ENCODE measurements around the gene TBX18.
A peak's percentile ranks its signal among the peaks of the same experiment; 100 is the strongest.

TBX18 gene

GRCh38 chr6:84731901-84732300 is 32.5 kb downstream of the TBX18 start (continued):
- no peak for TF ChIP-seq INSM2 (tag by site-specific recombination; IDR thresholded peaks at IDR 0.05)
- no peak for TF ChIP-seq ZNF529 (tag by site-specific recombination; IDR thresholded peaks at IDR 0.05; ENCODE audit: insufficient replicate concordance)

GRCh38 chr6:84731401-84731800 is 33.0 kb downstream of the TBX18 start:
- TF ChIP-seq ZNF629 (tag by site-specific recombination; IDR thresholded peaks at IDR 0.05) (no peak), ZBTB10 (tag by site-specific recombination; IDR thresholded peaks at IDR 0.05) (no peak), ZBTB44 (tag by site-specific recombination; IDR thresholded peaks at IDR 0.05) (no peak), ZBTB7A (tag by site-specific recombination; IDR thresholded peaks at IDR 0.05; ENCODE audit: low read depth) (no peak)
- Histone ChIP-seq H3K27ac (ENCODE audit: extremely low read depth, low read depth, low read length) (no peak overlapping the region), H3K36me3 (ENCODE audit: control insufficient read depth in 2 of 2, insufficient read depth in 1 of 2, low read length in 2 of 2) (peaks cover 8 to 25% of the 10 kb centered on the region in 2 experiments), H3K9me3 (ENCODE audit: control insufficient read depth, insufficient read depth, low read depth, low read length) (no peaks in the 10 kb centered on the region), H3K4me1 (ENCODE audit: control insufficient read depth, insufficient read depth, low read length) (no peaks in the 10 kb centered on the region), H3K4me3 (ENCODE audit: low read depth, low read length) (no peak overlapping the region)
- POLR2A ChIA-PET = interaction anchor here (1.0 kb wide), 1 partner anchor 38 kb away, joined by 3 read pairs; no protein-coding TSS in a partner anchor
- CTCF ChIA-PET = interaction anchor here (0.6 to 0.7 kb wide), 2 partner anchors 25 to 1036 kb away, joined by 3 to 4 read pairs; no protein-coding TSS in a partner anchor

GRCh38 chr6:84728602-84729001 is 35.8 kb downstream of the TBX18 start:
- no peaks in the 10 kb centered on the region for H3K9me3 ChIP-seq (ENCODE audit: control insufficient read depth, insufficient read depth, low read depth, low read length)
- TF ChIP-seq TRIM28 (IDR thresholded peaks at IDR 0.05; ENCODE audit: borderline replicate concordance, low read length) = no peak
- 0 out of 2 replicates have a peak, but pooled peaks have one; percentile 7 for TF ChIP-seq ZNF654 (tag by site-specific recombination; IDR thresholded peaks at IDR 0.05; ENCODE audit: low read depth)
- H3K4me3 ChIP-seq (ENCODE audit: low read depth, low read length) = no peak overlapping the region
- H3K27ac ChIP-seq (ENCODE audit: extremely low read depth, low read depth, low read length) = no peak overlapping the region
- CTCF ChIA-PET = interaction anchor here (0.5 to 1.6 kb wide), 15 partner anchors 9 to 595 kb away, joined by 3 to 5 read pairs (median 4); no protein-coding TSS in a partner anchor
- POLR2A ChIA-PET = interaction anchor here (1.4 to 1.6 kb wide), 2 partner anchors 36 to 950 kb away, joined by 4 to 5 read pairs; partner anchors contain the start of gene TBX18
- H3K4me1 ChIP-seq (ENCODE audit: control insufficient read depth, insufficient read depth, low read length) = no peaks in the 10 kb centered on the region
- H3K36me3 ChIP-seq (ENCODE audit: control insufficient read depth in 2 of 2, insufficient read depth in 1 of 2, low read length in 2 of 2) = peaks cover 0 to 11% of the 10 kb centered on the region in 2 experiments

GRCh38 chr6:84719152-84719551 is 45.2 kb downstream of the TBX18 start:
- Histone ChIP-seq H3K4me1 (ENCODE audit: control insufficient read depth, insufficient read depth, low read length) (no peaks in the 10 kb centered on the region), H3K27ac (ENCODE audit: extremely low read depth, low read depth, low read length) (no peak overlapping the region), H3K36me3 (ENCODE audit: control insufficient read depth in 2 of 2, insufficient read depth in 1 of 2, low read length in 2 of 2) (no peaks in the 10 kb centered on the region), H3K4me3 (ENCODE audit: low read depth, low read length) (no peak overlapping the region), H3K9me3 (ENCODE audit: control insufficient read depth, insufficient read depth, low read depth, low read length) (no peaks in the 10 kb centered on the region)
- ChIA-PET POLR2A (no interaction called here), CTCF (interaction anchor here (0.7 kb wide), 1 partner anchor 227 kb away, joined by 3 read pairs; no protein-coding TSS in a partner anchor)
- TF ChIP-seq ZNF596 (tag by site-specific recombination; IDR thresholded peaks at IDR 0.05) (peak; percentile 96), PRDM1 (tag by site-specific recombination; IDR thresholded peaks at IDR 0.05) (peak; percentile 51; the same call in 1 of the 2 replicates), ZNF514 (tag by site-specific recombination; IDR thresholded peaks at IDR 0.05) (no peak)
